SK-N-SH (cell line): ENCODE measurements around the gene EEFSEC.

Source experiments
- ELF1 ChIP-seq: IDR thresholded peaks from 2 replicates; pipeline ENCODE4 v1.4.0; 2012
- EP300 ChIP-seq, 2 experiments: IDR thresholded peaks; 2 replicates each; pipeline versions ENCODE4 v1.4.0 to v1.6.1; 2012; ENCODE audit warnings: borderline replicate concordance in 1 of 2, low read depth in 1 of 2, low read length in 1 of 2
- EZH2phosphoT487 ChIP-seq: fragments of 200-600 bp; sonication (generic); IDR thresholded peaks from 2 replicates; pipeline ENCODE4 v1.6.1; 2017; ENCODE audit warnings: low read depth, mixed run types, mild to moderate bottlenecking, antibody characterized with exemption, moderate library complexity, borderline replicate concordance
- GATA2 ChIP-seq: sonication (generic); formaldehyde crosslinking; IDR thresholded peaks from 2 replicates; pipeline ENCODE4 v1.5.0; 2020; ENCODE audit warnings: mild to moderate bottlenecking, missing genetic modification reagents
- MEF2A ChIP-seq: IDR thresholded peaks from 2 replicates; pipeline ENCODE4 v1.4.0; 2012; ENCODE audit warnings: low read depth, borderline replicate concordance
- MXI1 ChIP-seq: IDR thresholded peaks from 2 replicates; pipeline ENCODE4 v1.6.1; 2012; ENCODE audit warnings: mild to moderate bottlenecking, low read depth, low read length, improper control_type of control experiment
- NRF1 ChIP-seq: IDR thresholded peaks from 2 replicates; pipeline ENCODE4 v1.6.1; 2012; ENCODE audit warnings: low read depth, mild to moderate bottlenecking, low read length
- TAF1 ChIP-seq: IDR thresholded peaks from 2 replicates; pipeline ENCODE4 v1.6.1; 2012; ENCODE audit warnings: low read depth, mild to moderate bottlenecking, low read length, moderate library complexity, borderline replicate concordance
- TEAD4 ChIP-seq: IDR thresholded peaks from 2 replicates; pipeline ENCODE4 v1.4.0; 2012; ENCODE audit warnings: mild to moderate bottlenecking, borderline replicate concordance; ENCODE audit not compliant: insufficient read depth
- TF ChIP-seq, protein P1 (sequence below): IDR thresholded peaks from 2 replicates; pipeline ENCODE4 v1.4.0; 2012; ENCODE audit warnings: low read depth
- TF ChIP-seq, protein P2 (sequence below): fragments of 200-600 bp; sonication (generic); IDR thresholded peaks from 2 replicates; pipeline ENCODE4 v1.6.1; 2017; ENCODE audit warnings: antibody characterized with exemption, mild to moderate bottlenecking, moderate library complexity
- TF ChIP-seq, protein P3 (sequence below): IDR thresholded peaks from 2 replicates; pipeline ENCODE4 v1.6.1; 2012; ENCODE audit warnings: mild to moderate bottlenecking, low read depth, low read length, moderate library complexity
- TF ChIP-seq, protein P4 (sequence below): IDR thresholded peaks from 2 replicates; pipeline ENCODE4 v1.4.0; 2012; ENCODE audit warnings: low read depth, borderline replicate concordance
- TF ChIP-seq, protein P5 (sequence below): IDR thresholded peaks from 2 replicates; pipeline ENCODE4 v1.4.0; 2012; ENCODE audit warnings: low read depth, borderline replicate concordance

DNA sequence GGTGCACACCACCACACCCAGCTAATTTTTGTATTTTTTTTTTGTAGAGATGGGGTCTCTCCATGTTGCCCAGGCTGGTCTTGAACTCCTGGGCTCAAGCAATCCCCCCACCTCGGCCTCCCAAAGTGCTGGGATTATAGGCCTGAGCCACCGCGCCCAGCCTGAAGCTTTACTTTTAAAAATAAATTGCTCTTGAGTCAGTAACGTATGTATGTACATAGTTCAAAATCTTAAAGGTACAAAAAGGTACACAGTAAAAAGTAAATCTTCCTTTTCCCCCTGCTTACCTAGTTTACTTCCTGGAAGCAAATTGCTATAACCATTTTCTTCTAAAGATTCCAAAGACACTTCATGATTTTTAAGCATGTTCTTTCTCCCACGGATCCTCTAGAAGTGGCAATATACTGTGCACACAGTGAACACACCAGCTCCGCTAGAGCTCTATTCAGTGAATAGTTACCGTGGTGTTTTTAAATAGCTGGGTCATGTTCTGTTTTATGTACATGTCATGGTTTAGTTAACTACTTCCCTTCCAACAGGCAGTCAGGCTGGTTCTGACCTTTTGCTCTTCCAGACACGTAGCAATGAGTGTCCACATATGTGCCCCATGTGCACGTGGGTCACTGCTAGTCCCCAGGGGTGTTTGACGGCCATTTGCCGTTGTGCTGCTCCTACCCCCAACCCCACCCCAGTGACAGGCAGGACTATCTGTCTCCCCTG lies 82.1 kb downstream of the EEFSEC start:
- TF ChIP-seq, protein P1, sequence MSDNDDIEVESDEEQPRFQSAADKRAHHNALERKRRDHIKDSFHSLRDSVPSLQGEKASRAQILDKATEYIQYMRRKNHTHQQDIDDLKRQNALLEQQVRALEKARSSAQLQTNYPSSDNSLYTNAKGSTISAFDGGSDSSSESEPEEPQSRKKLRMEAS, result no peak
- TF ChIP-seq, protein P2, sequence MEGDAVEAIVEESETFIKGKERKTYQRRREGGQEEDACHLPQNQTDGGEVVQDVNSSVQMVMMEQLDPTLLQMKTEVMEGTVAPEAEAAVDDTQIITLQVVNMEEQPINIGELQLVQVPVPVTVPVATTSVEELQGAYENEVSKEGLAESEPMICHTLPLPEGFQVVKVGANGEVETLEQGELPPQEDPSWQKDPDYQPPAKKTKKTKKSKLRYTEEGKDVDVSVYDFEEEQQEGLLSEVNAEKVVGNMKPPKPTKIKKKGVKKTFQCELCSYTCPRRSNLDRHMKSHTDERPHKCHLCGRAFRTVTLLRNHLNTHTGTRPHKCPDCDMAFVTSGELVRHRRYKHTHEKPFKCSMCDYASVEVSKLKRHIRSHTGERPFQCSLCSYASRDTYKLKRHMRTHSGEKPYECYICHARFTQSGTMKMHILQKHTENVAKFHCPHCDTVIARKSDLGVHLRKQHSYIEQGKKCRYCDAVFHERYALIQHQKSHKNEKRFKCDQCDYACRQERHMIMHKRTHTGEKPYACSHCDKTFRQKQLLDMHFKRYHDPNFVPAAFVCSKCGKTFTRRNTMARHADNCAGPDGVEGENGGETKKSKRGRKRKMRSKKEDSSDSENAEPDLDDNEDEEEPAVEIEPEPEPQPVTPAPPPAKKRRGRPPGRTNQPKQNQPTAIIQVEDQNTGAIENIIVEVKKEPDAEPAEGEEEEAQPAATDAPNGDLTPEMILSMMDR, result no peak
- no peak for TF ChIP-seq TEAD4
- TF ChIP-seq TAF1, result no peak
- peak in 1 of 2 experiments; percentile 77; a peak in 1 of 4 replicates for TF ChIP-seq EP300 (IDR thresholded peaks at IDR 0.05; ENCODE audit: borderline replicate concordance in 1 of 2, low read depth in 1 of 2, low read length in 1 of 2)
- TF ChIP-seq, protein P3, sequence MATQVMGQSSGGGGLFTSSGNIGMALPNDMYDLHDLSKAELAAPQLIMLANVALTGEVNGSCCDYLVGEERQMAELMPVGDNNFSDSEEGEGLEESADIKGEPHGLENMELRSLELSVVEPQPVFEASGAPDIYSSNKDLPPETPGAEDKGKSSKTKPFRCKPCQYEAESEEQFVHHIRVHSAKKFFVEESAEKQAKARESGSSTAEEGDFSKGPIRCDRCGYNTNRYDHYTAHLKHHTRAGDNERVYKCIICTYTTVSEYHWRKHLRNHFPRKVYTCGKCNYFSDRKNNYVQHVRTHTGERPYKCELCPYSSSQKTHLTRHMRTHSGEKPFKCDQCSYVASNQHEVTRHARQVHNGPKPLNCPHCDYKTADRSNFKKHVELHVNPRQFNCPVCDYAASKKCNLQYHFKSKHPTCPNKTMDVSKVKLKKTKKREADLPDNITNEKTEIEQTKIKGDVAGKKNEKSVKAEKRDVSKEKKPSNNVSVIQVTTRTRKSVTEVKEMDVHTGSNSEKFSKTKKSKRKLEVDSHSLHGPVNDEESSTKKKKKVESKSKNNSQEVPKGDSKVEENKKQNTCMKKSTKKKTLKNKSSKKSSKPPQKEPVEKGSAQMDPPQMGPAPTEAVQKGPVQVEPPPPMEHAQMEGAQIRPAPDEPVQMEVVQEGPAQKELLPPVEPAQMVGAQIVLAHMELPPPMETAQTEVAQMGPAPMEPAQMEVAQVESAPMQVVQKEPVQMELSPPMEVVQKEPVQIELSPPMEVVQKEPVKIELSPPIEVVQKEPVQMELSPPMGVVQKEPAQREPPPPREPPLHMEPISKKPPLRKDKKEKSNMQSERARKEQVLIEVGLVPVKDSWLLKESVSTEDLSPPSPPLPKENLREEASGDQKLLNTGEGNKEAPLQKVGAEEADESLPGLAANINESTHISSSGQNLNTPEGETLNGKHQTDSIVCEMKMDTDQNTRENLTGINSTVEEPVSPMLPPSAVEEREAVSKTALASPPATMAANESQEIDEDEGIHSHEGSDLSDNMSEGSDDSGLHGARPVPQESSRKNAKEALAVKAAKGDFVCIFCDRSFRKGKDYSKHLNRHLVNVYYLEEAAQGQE, result no peak
- no peak for TF ChIP-seq EZH2phosphoT487
- no peak for TF ChIP-seq MXI1
- TF ChIP-seq, protein P4, sequence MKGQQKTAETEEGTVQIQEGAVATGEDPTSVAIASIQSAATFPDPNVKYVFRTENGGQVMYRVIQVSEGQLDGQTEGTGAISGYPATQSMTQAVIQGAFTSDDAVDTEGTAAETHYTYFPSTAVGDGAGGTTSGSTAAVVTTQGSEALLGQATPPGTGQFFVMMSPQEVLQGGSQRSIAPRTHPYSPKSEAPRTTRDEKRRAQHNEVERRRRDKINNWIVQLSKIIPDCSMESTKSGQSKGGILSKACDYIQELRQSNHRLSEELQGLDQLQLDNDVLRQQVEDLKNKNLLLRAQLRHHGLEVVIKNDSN, result no peak
- no peak for TF ChIP-seq MEF2A
- TF ChIP-seq, protein P5, sequence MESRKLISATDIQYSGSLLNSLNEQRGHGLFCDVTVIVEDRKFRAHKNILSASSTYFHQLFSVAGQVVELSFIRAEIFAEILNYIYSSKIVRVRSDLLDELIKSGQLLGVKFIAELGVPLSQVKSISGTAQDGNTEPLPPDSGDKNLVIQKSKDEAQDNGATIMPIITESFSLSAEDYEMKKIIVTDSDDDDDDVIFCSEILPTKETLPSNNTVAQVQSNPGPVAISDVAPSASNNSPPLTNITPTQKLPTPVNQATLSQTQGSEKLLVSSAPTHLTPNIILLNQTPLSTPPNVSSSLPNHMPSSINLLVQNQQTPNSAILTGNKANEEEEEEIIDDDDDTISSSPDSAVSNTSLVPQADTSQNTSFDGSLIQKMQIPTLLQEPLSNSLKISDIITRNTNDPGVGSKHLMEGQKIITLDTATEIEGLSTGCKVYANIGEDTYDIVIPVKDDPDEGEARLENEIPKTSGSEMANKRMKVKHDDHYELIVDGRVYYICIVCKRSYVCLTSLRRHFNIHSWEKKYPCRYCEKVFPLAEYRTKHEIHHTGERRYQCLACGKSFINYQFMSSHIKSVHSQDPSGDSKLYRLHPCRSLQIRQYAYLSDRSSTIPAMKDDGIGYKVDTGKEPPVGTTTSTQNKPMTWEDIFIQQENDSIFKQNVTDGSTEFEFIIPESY, result no peak
- no peak for TF ChIP-seq NRF1
- TF ChIP-seq ELF1, result no peak
- TF ChIP-seq GATA2 (CRISPR knock-in tag), result no peak
